A549 (cell line): ENCODE results near the gene HNRNPAB. TPM values are rescaled to one million over a fixed set of nuclear protein-coding genes. Genes with fewer than 3 reads are reported as not detected.

Source experiments
- ATAC-seq, 2 experiments: fragments of 200-7000 bp in 1 of 2; fragments of >200 bp in 1 of 2; cut with Nextera tagmentation in 1 of 2; cut with Tn5 transposase in 1 of 2; 3 replicates each; pipeline versions ENCODE4 v1.8.0 to v1.9.1; 2018 to 2020; ENCODE audit warnings: mild to moderate bottlenecking in 1 of 2, moderate library complexity in 1 of 2
- CTCF ChIA-PET: fragments of 300-600 bp; sonication (Branson Sonifier 250); formaldehyde crosslinking; extraction: SDS; loops from one replicate; lab custom pipeline; 2021; ENCODE audit warnings: antibody characterized with exemption, inconsistent platforms; lab: Yijun Ruan, JAX
- POLR2A ChIA-PET: fragments of 350-600 bp; formaldehyde crosslinking; extraction: SDS; loops from one replicate; lab custom pipeline; 2021; ENCODE audit warnings: antibody characterized with exemption, inconsistent platforms; lab: Yijun Ruan, JAX
- DNase-seq, 2 experiments: peaks; one replicate each; pipeline versions ENCODE4 v3.0.0 to v3.0.0-alpha.2; 2011 to 2016; ENCODE audit warnings: low read depth in 1 of 2, low spot score in 1 of 2
- FAIRE-seq: peaks from 2 replicates; lab custom pipeline; 2011; peaks lifted over from hg19 to GRCh38; lab: Jason Lieb, UNC
- H3K27ac ChIP-seq, 2 experiments: fragments of >200 bp; sonication (Bioruptor Twin); formaldehyde crosslinking; 3 replicates each; pipeline ENCODE4 v1.5.1; 2016 to 2017
- H3K4me1 ChIP-seq: fragments of >200 bp; sonication (Bioruptor Twin); formaldehyde crosslinking; 3 replicates; pipeline ENCODE4 v1.6.1; 2016
- H3K4me2 ChIP-seq: fragments of >200 bp; sonication (Bioruptor Twin); formaldehyde crosslinking; 3 replicates; pipeline ENCODE4 v1.6.1; 2016
- H3K4me3 ChIP-seq: fragments of >200 bp; sonication (Bioruptor Twin); formaldehyde crosslinking; 3 replicates; pipeline ENCODE4 v1.5.1; 2016
- H3K9me3 ChIP-seq: fragments of >200 bp; sonication (Bioruptor Twin); formaldehyde crosslinking; 3 replicates; pipeline ENCODE4 v1.6.1; 2016
- BCL3 ChIP-seq: fragments of >200 bp; sonication (Bioruptor Twin); formaldehyde crosslinking; IDR thresholded peaks from 3 replicates; pipeline ENCODE4 v1.6.1; 2016
- CHD4 ChIP-seq: fragments of 200-600 bp; sonication (generic); IDR thresholded peaks from 2 replicates; pipeline ENCODE4 v1.6.1; 2016; ENCODE audit warnings: antibody characterized with exemption, mild to moderate bottlenecking, borderline replicate concordance
- E2F6 ChIP-seq: IDR thresholded peaks from 2 replicates; pipeline ENCODE4 v1.6.1; 2012; ENCODE audit warnings: low read depth, borderline replicate concordance
- EHMT2 ChIP-seq: fragments of 200-600 bp; sonication (generic); IDR thresholded peaks from 2 replicates; pipeline ENCODE4 v1.6.1; 2016; ENCODE audit warnings: antibody characterized with exemption, low read depth, mild to moderate bottlenecking, moderate library complexity
- ELK1 ChIP-seq: fragments of 150-350 bp; IDR thresholded peaks from 2 replicates; pipeline ENCODE4 v1.6.1; 2014; ENCODE audit warnings: low read depth, mild to moderate bottlenecking, low read length
- ESRRA ChIP-seq: fragments of 150-350 bp; IDR thresholded peaks from 2 replicates; pipeline ENCODE4 v1.6.1; 2014; ENCODE audit warnings: mild to moderate bottlenecking, low read length, borderline replicate concordance
- GATA3 ChIP-seq: IDR thresholded peaks from 2 replicates; pipeline ENCODE4 v1.6.1; 2012; ENCODE audit warnings: borderline replicate concordance
- HDAC2 ChIP-seq: fragments of 200-600 bp; sonication (generic); IDR thresholded peaks from 2 replicates; pipeline ENCODE4 v1.6.1; 2016
- HES2 ChIP-seq: fragments of >200 bp; sonication (Bioruptor Twin); formaldehyde crosslinking; IDR thresholded peaks from 2 replicates; pipeline ENCODE4 v1.6.1; 2016
- HEYL ChIP-seq: fragments of 250-450 bp; sonication (Bioruptor Pico); IDR thresholded peaks from 2 replicates; pipeline ENCODE4 v1.8.0; 2021; ENCODE audit warnings: mild to moderate bottlenecking, moderate library complexity
- HOXA7 ChIP-seq: fragments of 250-450 bp; sonication (Bioruptor Pico); IDR thresholded peaks from 2 replicates; pipeline ENCODE4 v1.5.0; 2020; ENCODE audit warnings: mild to moderate bottlenecking, moderate library complexity
- HOXB13 ChIP-seq: fragments of 250-450 bp; sonication (Bioruptor Pico); IDR thresholded peaks from 2 replicates; pipeline ENCODE4 v1.5.0; 2020; ENCODE audit warnings: low read depth, mild to moderate bottlenecking, moderate library complexity
- JUN ChIP-seq, 2 experiments: fragments of >200 bp; sonication (Bioruptor Twin); formaldehyde crosslinking; IDR thresholded peaks; 2 replicates in 1 of 2; 3 replicates in 1 of 2; pipeline ENCODE4 v1.6.1; 2016 to 2017
- KDM5A ChIP-seq: fragments of 200-600 bp; sonication (generic); IDR thresholded peaks from 2 replicates; pipeline ENCODE4 v1.6.1; 2016; ENCODE audit warnings: antibody characterized with exemption, mild to moderate bottlenecking
- PBX3 ChIP-seq: IDR thresholded peaks from 2 replicates; pipeline ENCODE4 v1.6.1; 2012
- POLR2A ChIP-seq: IDR thresholded peaks from 2 replicates; pipeline ENCODE4 v1.6.1; 2012; ENCODE audit warnings: mild to moderate bottlenecking, low read length
- POLR2AphosphoS2 ChIP-seq: conservative IDR thresholded peaks from 2 replicates; pipeline ENCODE4 v1.6.1; 2012; ENCODE audit warnings: low read length, improper control_type of control experiment, inconsistent platforms
- RAD21 ChIP-seq, 2 experiments: fragments of >200 bp in 1 of 2; sonication (Bioruptor Twin) in 1 of 2; formaldehyde crosslinking in 1 of 2; IDR thresholded peaks in 1 of 2; conservative IDR thresholded peaks in 1 of 2; 2 replicates in 1 of 2; 3 replicates in 1 of 2; pipeline ENCODE4 v1.6.1; 2012 to 2018; ENCODE audit warnings: inconsistent platforms in 1 of 2
- RCOR1 ChIP-seq: fragments of 150-350 bp; IDR thresholded peaks from 2 replicates; pipeline ENCODE4 v1.6.1; 2014; ENCODE audit warnings: antibody characterized with exemption, low read length, low read depth
- TP53 ChIP-seq: fragments of 250-450 bp; sonication (Bioruptor Pico); IDR thresholded peaks from 2 replicates; pipeline ENCODE4 v1.5.0; 2021; ENCODE audit warnings: mild to moderate bottlenecking, moderate library complexity
- USF2 ChIP-seq: fragments of 450-650 bp; IDR thresholded peaks from 2 replicates; pipeline ENCODE4 v1.6.1; 2014; ENCODE audit warnings: antibody characterized with exemption
- ZC3H11A ChIP-seq: fragments of 450-650 bp; IDR thresholded peaks from 2 replicates; pipeline ENCODE4 v1.6.1; 2014; ENCODE audit warnings: antibody characterized with exemption, mild to moderate bottlenecking
- ZNF302 ChIP-seq: fragments of 250-450 bp; sonication (Bioruptor Pico); IDR thresholded peaks from 2 replicates; pipeline ENCODE4 v1.9.0; 2021; ENCODE audit warnings: inconsistent platforms, mild to moderate bottlenecking, moderate library complexity
- ZSCAN20 ChIP-seq: fragments of 250-450 bp; sonication (Bioruptor Pico); IDR thresholded peaks from 2 replicates; pipeline ENCODE4 v1.8.0; 2022; ENCODE audit warnings: mild to moderate bottlenecking, moderate library complexity
- WGBS: methylation state at CpG from one replicate; pipeline ENCODE4 v1.1.6; 2017; ENCODE audit errors: missing lambda C conversion rate; 5-methylcytosine and 5-hydroxymethylcytosine counted together
- polyA plus RNA-seq, 4 experiments: library from polyadenylated mRNA; depleted of rRNA in 3 of 4; stranded (reverse); fragments of >200 nt; fragmentation: RNase III in 1 of 4; extraction: RNeasy Plus Mini Kit Qiagen cat#74134 plus additional on column Dnase treatment in 1 of 4; gene quantifications; 2 replicates in 3 of 4; 3 replicates in 1 of 4; pipeline ENCODE4 v1.2.3, GENCODE V29; 2011 to 2017

Gene HNRNPAB
- polyA plus RNA-seq, 2 of the 4 experiments (the other 2 are of a cell fraction), result 200 to 352 TPM

- CTCF ChIA-PET, result no interaction called here
- ATAC-seq (peak in 1 of 2 experiments; percentile 2; a peak in 3 of 6 replicates), FAIRE-seq (no peak), DNase-seq (no peak)
- WGBS, result 97% methylated on average over 3 of the region's 3 CpGs
- Histone ChIP-seq H3K9me3 (no peaks in the 10 kb centered on the region), H3K4me1 (peaks cover 14% of the 10 kb centered on the region; the same call in 2 of the 3 replicates), H3K27ac (no peak overlapping the region), H3K4me2 (no peak overlapping the region), H3K4me3 (no peak overlapping the region)
- TF ChIP-seq RAD21 (conservative IDR thresholded peaks at IDR 0.05 in 1 of 2, IDR thresholded peaks at IDR 0.05 in 1 of 2) (no peak), ESRRA (no peak), POLR2AphosphoS2 (peak; percentile 85; the same call in 1 of the 2 replicates), JUN (IDR thresholded peaks at IDR 0.05) (no peak), USF2 (no peak), RCOR1 (no peak), EHMT2 (no peak), POLR2A (no peak), HOXA7 (CRISPR knock-in tag) (0 out of 2 replicates have a peak, but pooled peaks have one; percentile 71), CHD4 (no peak), KDM5A (no peak)
- POLR2A ChIA-PET, result interaction anchor here (1.4 to 2.3 kb wide), 2 partner anchors 8 to 20 kb away, joined by 4 to 18 read pairs; partner anchors contain the start of genes HNRNPAB and PHYKPL
These were observed 8.1 kb downstream of the HNRNPAB start for GRCh38 chr5:178212241-178213002.

- FAIRE-seq, result no peak
- H3K4me1 ChIP-seq, result peaks cover 8% of the 10 kb centered on the region; the same call in 1 of the 3 replicates
- WGBS, result 92% methylated on average over 4 of the region's 4 CpGs
- H3K4me2 ChIP-seq, result no peak overlapping the region
- no peak for DNase-seq
- peak; percentile 57; the same call in 1 of the 2 replicates for TF ChIP-seq POLR2AphosphoS2
- no peak for TF ChIP-seq BCL3
- 0 out of 2 replicates have a peak, but pooled peaks have one; percentile 9 for TF ChIP-seq TP53 (CRISPR knock-in tag)
- ChIA-PET CTCF (interaction anchor here (1.3 kb wide), 1 partner anchor 22 kb away, joined by 6 read pairs; no protein-coding TSS in a partner anchor), POLR2A (interaction anchor here (1.4 to 2.3 kb wide), 2 partner anchors 9 to 19 kb away, joined by 4 to 18 read pairs; partner anchors contain the start of genes HNRNPAB and PHYKPL)
- no peak overlapping the region for H3K4me3 ChIP-seq
- H3K27ac ChIP-seq, result no peak overlapping the region
- no peaks in the 10 kb centered on the region for H3K9me3 ChIP-seq
- ATAC-seq, result peak in 1 of 2 experiments; percentile 6; a peak in 3 of 6 replicates
These were observed 8.7 kb downstream of the HNRNPAB start for GRCh38 chr5:178213003-178213461.

GRCh38 chr5:178213748-178214151 is 9.4 kb downstream of the HNRNPAB start:
- FAIRE-seq, result no peak
- POLR2A ChIA-PET, result interaction anchor here (1.4 to 2.3 kb wide), 2 partner anchors 9 to 19 kb away, joined by 4 to 18 read pairs; partner anchors contain the start of genes HNRNPAB and PHYKPL
- Histone ChIP-seq H3K9me3 (no peaks in the 10 kb centered on the region), H3K4me1 (0 out of 3 replicates have a peak, but pooled peaks cover 4% of the 10 kb centered on the region), H3K4me2 (no peak overlapping the region), H3K4me3 (no peak overlapping the region), H3K27ac (no peak overlapping the region)
- WGBS, result 89% methylated on average over 7 of the region's 8 CpGs
- no peak for TF ChIP-seq HEYL
- no peak for TF ChIP-seq PBX3
- no peak for TF ChIP-seq HOXB13 (CRISPR knock-in tag)
- TF ChIP-seq ZNF302 (CRISPR knock-in tag), result no peak
- TF ChIP-seq ZC3H11A, result no peak
- TF ChIP-seq HDAC2, result no peak
- TF ChIP-seq HES2, result no peak
- TF ChIP-seq E2F6, result no peak
- TF ChIP-seq BCL3, result no peak
- TF ChIP-seq ZSCAN20, result no peak
- no peak for TF ChIP-seq ELK1
- TF ChIP-seq GATA3, result no peak
- no peak for DNase-seq
- ATAC-seq, result no peak; a peak in 1 of 6 replicates
- CTCF ChIA-PET, result interaction anchor here (1.3 kb wide), 1 partner anchor 21 kb away, joined by 6 read pairs; no protein-coding TSS in a partner anchor
